GM21528 (cell line): ENCODE results near the gene MTHFD2L.
"Not testable (repeated sequence)": the region's sequence is repeated elsewhere in the genome, so short reads cannot be mapped to it uniquely, and the experiment has no call there.

Source experiments
- ATAC-seq: cut with Tn5 transposase; IDR thresholded peaks from one replicate; pipeline ENCODE4 v1.9.1; 2021; ENCODE audit warnings: mild to moderate bottlenecking, moderate library complexity; ENCODE audit not compliant: unreplicated experiment, low FRiP score

Gene MTHFD2L

GRCh38 chr4:74328501-74328900 lies 170.6 kb downstream of the MTHFD2L start:
- ATAC-seq, result no peak

- ATAC-seq, result no peak
These were observed 171.4 kb downstream of the MTHFD2L start for GRCh38 chr4:74329307-74329706.

GRCh38 chr4:74330295-74330750 lies 172.4 kb downstream of the MTHFD2L start:
- no peak for ATAC-seq

GRCh38 chr4:74331252-74331651 lies 173.3 kb downstream of the MTHFD2L start:
- ATAC-seq, result no peak

GRCh38 chr4:74331944-74332343 lies 174.0 kb downstream of the MTHFD2L start:
- ATAC-seq, result no peak

- no peak for ATAC-seq
These were observed 176.7 kb downstream of the MTHFD2L start for GRCh38 chr4:74334636-74335035.

GRCh38 chr4:74335341-74336021 lies 177.6 kb downstream of the MTHFD2L start:
- peak; percentile 79 for ATAC-seq

GRCh38 chr4:74338792-74339333 lies 180.9 kb downstream of the MTHFD2L start:
- ATAC-seq, result no peak

- no peak for ATAC-seq
These were observed 181.6 kb downstream of the MTHFD2L start for GRCh38 chr4:74339501-74339900.

GRCh38 chr4:74340421-74340820 lies 182.5 kb downstream of the MTHFD2L start:
- not testable (repeated sequence) for ATAC-seq

GRCh38 chr4:74344031-74344430 lies 186.1 kb downstream of the MTHFD2L start:
- no peak for ATAC-seq
